GM18873 (cell line): ENCODE data around the gene ENOX1.
"Not testable (repeated sequence)": the region's sequence is repeated elsewhere in the genome, so short reads cannot be mapped to it uniquely, and the experiment has no call there.

ENCODE experiments used
- ATAC-seq: cut with Tn5 transposase; IDR thresholded peaks from one replicate; pipeline ENCODE4 v1.9.1; 2021; ENCODE audit warnings: mild to moderate bottlenecking, moderate library complexity, moderate number of reproducible peaks; ENCODE audit not compliant: unreplicated experiment, low FRiP score

Gene ENOX1

GRCh38 chr13:43373400-43373799 lies 413.4 kb downstream of the ENOX1 start:
- ATAC-seq = no peak

- ATAC-seq = no peak
These were observed 415.9 kb downstream of the ENOX1 start for GRCh38 chr13:43370842-43371241.

- no peak for ATAC-seq
These were observed 417.5 kb downstream of the ENOX1 start for GRCh38 chr13:43369319-43369718.

DNA sequence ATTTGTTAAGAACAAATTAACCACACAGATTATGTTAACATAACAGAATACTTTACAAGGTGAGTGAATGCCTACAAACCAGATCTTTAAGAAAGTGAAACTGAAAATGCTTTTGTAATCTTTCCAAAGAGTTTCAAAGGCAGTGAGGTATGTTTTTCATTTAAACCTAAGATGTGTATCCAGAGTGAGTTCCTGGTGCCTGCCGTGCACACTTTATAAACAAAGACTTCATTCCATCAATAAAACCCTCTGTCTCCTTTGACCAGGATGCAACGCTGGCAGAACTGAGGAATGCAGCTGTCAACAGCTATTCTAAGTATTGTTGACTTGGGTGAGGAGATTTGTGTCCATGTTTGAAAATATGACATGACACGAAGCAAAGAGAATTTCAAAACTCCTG lies 418.8 kb downstream of the ENOX1 start:
- no peak for ATAC-seq

- ATAC-seq = no peak
These were observed 421.8 kb downstream of the ENOX1 start for GRCh38 chr13:43365039-43365344.

DNA sequence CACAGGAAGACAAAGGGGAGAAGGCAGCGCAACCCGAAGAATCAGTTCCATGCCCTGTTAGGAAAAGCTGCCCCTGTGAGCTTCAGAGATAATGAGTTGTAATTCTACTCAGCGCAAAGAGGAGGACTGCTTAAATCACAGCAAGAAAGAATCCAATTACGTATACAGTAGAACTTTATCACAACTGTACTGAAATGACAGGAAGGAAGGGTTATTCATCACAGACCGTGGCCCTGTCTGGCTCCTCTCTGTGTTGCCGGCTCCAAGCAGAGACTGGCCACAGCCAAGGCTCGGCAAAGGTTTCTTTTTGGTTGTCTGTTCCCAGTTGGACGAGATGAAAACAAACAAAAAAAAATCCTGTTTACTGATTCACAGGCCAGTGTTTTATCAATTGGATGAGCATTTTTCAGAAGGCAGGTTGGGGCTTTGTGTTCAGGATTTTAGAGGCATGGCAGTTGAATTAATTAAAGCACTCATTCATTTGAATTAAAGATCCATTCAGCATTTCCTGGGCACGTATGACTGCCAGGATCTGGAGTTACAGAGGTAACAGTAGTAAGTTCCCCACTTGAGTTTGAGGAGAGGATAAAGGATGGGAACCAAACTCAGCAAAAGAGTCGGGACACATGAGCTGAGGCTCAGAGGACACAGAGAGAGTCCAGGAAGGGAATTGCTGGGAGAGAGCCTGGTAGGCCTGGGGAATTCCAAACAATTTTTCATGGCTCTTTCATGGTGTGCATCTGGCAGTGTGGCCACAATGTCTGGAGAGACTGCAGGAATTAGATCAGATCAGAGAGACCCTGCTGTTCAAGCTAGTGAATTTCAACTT lies 422.3 kb downstream of the ENOX1 start:
- no peak for ATAC-seq

- ATAC-seq = no peak
These were observed 423.4 kb downstream of the ENOX1 start for GRCh38 chr13:43363156-43363953.

GRCh38 chr13:43362556-43362955 lies 424.2 kb downstream of the ENOX1 start:
- ATAC-seq = no peak

DNA sequence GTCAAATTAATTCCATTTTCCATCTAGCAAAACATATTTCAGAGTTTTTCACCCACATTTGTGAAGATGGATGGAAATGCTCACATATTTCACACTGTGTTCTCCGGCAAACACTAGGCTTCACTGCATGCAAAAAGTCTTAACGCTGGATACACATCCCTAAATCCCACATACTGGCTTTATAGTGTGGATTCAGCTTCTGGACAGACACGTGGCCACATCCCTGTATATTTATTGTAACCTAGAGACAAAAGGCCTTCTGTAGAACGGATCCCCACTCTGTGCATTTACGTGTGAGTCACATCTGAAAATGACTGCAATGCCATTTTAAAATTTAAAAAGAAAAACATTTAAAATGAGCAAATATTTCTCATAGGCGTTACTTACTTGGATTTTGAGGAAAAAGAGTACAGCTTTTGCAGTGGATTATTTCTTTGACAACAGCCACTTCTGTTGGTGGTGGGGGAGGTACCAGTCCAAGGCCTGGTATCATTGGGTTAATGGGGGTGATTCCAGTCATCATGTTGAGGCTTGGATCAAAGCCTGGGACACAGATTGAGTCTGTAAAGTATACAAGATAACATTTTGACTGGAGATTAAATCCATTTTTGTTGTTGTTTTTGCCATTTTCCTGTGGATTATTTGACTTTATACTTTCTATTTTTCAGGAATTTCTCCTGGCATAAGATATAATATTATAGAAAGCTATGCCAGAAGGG lies 425.7 kb downstream of the ENOX1 start:
- ATAC-seq = no peak

GRCh38 chr13:43360171-43360570 lies 426.6 kb downstream of the ENOX1 start:
- ATAC-seq = no peak

DNA sequence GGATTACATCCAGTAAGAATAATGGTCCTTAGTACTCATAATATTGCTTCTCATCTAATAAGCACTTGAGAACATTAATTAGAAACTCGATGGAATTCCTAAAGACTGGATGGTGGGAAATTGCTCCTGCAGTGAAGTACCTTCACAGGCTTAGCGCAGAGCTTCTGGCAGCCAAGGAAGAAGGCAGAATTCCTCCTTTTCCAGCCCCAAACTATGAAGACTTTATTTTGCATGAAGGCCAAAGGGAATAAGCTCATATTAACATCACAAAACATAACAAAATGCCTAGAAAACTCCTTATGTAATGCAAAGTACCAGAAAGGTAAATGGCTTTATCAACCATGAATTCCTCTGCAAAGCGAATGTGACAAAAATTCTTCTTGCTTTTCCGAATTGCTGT lies 427.2 kb downstream of the ENOX1 start:
- ATAC-seq = no peak

DNA sequence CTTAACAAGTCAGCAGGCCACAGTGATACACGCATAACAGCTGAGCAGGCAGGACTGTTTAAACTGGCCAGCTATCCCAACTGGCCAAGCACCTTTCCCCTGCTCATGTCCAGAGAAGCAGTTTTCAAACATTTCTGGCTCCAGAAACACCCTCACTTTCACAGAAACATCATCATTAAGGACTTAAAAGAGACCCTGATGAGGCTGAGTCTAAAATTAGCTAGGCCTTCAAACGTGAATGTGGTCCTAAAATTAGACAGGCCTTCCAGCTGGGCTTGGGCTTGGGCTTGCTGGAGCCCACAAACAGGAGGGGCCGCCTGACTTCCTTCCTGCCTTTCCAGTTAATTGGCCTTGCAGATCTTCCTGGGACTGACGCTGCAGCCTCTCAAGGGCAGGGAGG lies 429.2 kb downstream of the ENOX1 start:
- ATAC-seq = no peak

DNA sequence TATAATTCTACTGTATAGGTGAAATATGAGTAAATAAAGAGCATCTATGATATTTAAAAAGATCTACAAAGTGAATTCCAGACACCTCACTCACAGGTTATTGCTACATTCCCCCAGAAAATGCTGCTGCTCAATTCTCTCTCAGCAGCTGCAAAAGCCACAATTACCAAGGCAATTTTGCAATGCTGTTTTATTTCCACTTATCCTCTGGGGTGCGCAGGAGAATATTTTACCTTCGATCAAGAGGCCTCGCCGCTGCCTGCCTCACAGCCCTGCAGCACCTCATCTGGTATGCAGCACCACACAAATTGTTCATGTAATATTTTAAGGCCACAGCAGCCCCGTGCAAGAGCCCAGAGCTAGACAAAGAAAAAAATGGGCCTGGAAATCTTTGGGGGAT lies 430.2 kb downstream of the ENOX1 start:
- no peak for ATAC-seq

GRCh38 chr13:43355774-43356173 lies 431.0 kb downstream of the ENOX1 start:
- ATAC-seq = no peak

DNA sequence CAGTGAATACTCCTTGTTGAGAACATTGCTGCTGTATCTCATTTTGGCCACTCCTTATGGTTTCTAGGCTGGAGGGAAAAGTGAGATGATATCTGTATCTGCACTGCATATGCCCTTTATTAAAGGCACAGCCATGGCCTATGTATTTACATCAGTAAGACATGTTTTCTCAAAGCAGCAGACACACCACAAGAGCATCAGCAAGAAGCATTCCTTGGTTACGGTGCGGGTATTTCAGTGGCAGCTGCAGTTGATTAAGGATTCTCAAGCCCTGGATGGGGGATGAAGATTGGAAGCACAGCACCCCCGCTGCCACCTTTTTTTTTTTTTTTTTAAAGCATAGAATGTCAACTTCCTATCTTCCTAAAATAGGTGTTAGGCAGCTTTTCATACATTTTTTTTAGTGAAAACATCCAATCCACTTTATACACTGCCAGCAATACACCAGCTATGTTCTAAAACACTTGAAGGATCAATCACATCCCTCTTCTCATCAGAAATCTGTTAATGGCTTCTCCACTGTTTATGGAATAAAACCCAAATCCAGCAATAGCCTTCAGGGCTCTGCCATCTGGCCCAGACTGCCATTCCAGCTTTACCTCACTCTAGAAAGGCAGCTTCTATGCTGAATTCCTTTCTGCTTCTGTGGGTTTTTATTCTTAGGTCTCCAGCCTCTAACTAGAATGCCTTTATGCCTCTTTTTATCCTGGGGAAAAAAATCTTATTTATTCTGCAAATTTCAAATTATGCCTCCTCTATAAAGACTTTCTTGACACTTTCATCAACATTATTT lies 432.4 kb downstream of the ENOX1 start:
- no peak for ATAC-seq

GRCh38 chr13:43353631-43354030 lies 433.1 kb downstream of the ENOX1 start:
- no peak for ATAC-seq

DNA sequence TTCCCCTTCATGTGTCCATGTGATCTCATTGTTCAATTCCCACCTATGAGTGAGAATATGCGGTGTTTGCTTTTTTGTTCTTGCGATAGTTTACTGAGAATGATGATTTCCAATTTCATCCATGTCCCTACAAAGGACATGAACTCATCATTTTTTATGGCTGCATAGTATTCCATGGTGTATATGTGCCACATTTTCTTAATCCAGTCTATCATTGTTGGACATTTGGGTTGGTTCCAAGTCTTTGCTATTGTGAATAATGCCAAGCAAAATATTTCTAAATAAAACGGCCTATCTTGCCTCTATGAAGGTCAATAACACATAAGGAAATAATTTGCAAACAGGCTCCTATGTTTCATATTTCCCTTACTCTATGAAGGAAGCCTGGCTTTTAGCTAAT lies 435.2 kb downstream of the ENOX1 start:
- ATAC-seq = not testable (repeated sequence)

DNA sequence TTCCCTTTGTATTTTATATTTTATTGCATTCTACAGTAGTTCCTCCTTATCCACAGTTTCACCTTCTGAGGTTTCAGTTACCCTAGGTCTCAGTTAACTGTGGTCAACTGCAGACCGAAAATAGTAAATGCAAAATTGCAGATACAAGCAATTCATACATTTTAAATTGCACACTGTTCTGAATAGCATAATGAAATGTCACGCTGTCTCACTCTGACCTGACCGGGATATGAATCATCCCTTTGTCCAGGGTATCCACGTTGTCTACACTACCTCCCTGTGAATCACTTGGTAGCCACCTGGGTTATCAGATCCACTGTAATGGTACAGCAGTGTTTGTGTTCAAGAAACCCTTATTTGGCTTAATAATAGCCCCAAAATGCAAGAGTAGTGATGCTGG lies 438.4 kb downstream of the ENOX1 start:
- no peak for ATAC-seq

- ATAC-seq = no peak
These were observed 438.9 kb downstream of the ENOX1 start for GRCh38 chr13:43347877-43348276.

- no peak for ATAC-seq
These were observed 440.3 kb downstream of the ENOX1 start for GRCh38 chr13:43346427-43346826.

DNA sequence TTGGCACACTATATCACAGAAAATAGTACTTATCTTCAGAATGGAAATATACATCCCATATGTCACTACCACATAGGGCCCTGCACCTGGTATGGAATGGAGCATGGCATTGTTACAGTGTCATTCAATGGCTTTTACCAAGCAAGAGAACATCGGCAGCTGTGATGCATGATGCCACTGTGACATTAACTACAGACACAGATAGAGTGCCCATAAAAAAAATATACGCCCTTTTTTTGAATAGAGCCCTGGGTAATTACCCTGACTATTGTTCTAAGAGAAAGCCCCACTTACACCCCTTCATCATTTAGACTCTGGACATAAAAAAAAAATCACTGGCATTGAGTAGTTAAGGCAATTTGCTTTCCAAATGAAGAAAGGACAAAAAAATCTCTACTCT lies 443.1 kb downstream of the ENOX1 start:
- no peak for ATAC-seq
